Esophagus muscularis mucosa (tissue), 4 donors: ENCODE results near the gene DYNC2H1. TPM values are rescaled to one million over a fixed set of nuclear protein-coding genes. Genes with fewer than 3 reads are reported as not detected.
"Not testable (repeated sequence)": the region's sequence is repeated elsewhere in the genome, so short reads cannot be mapped to it uniquely, and the experiment has no call there.

Experiments
- DNase-seq: peaks from one replicate; pipeline ENCODE4 v3.0.0-alpha.2; 2017; ENCODE audit errors: extremely low spot score
- H3K27ac ChIP-seq, 4 donors: fragments of 200-600 bp; sonication (generic); replicated peaks in 1 of 4; 1 replicate in 3 of 4; 2 replicates in 1 of 4; pipeline ENCODE4 v1.5.1; 2016 to 2019; ENCODE audit warnings: mild to moderate bottlenecking in 1 of 4
- H3K27me3 ChIP-seq, 4 donors: fragments of 200-600 bp; sonication (generic); one replicate each; pipeline versions ENCODE4 v1.5.1 to v1.6.0; 2016 to 2019
- H3K36me3 ChIP-seq, 4 donors: fragments of 200-600 bp; sonication (generic); one replicate each; pipeline ENCODE4 v1.5.1; 2016 to 2019
- H3K4me1 ChIP-seq, 4 donors: fragments of 200-600 bp; sonication (generic); one replicate each; pipeline ENCODE4 v1.5.1; 2016 to 2019
- H3K4me3 ChIP-seq, 4 donors: fragments of 200-600 bp; sonication (generic); 1 replicate in 2 of 4; 2 replicates in 2 of 4; pipeline ENCODE4 v1.5.1; 2016 to 2019; ENCODE audit warnings: mild to moderate bottlenecking in 4 of 4, moderate library complexity in 1 of 4
- H3K9me3 ChIP-seq, 4 donors: fragments of 200-600 bp; sonication (generic); 1 replicate in 3 of 4; 2 replicates in 1 of 4; pipeline ENCODE4 v1.5.1; 2016 to 2019
- CTCF ChIP-seq, 3 experiments: fragments of 200-600 bp in 2 of 3; fragments of 450-650 bp in 1 of 3; sonication (generic) in 2 of 3; IDR thresholded peaks; one replicate each; pipeline ENCODE4 v1.5.1; 2017 to 2019; ENCODE audit warnings: antibody characterized with exemption in 3 of 3, mild to moderate bottlenecking in 2 of 3, moderate library complexity in 1 of 3
- EP300 ChIP-seq: sonication (generic); formaldehyde crosslinking; IDR thresholded peaks from one replicate; pipeline ENCODE4 v1.6.1; 2017; ENCODE audit warnings: antibody characterized with exemption
- POLR2A ChIP-seq: fragments of 450-650 bp; IDR thresholded peaks from one replicate; pipeline ENCODE4 v1.6.1; 2017; ENCODE audit warnings: antibody characterized with exemption, moderate library complexity, mild to moderate bottlenecking, low read depth
- POLR2AphosphoS5 ChIP-seq, 2 donors: sonication (generic); formaldehyde crosslinking; IDR thresholded peaks; one replicate each; pipeline ENCODE4 v1.6.1; 2017; ENCODE audit warnings: antibody characterized with exemption in 2 of 2
- WGBS: methylation state at CpG from one replicate; pipeline ENCODE4 v1.1.5; 2018; 5-methylcytosine and 5-hydroxymethylcytosine counted together
- intact Hi-C: fragments of 100-400 bp; cut with DNase I; formaldehyde crosslinking; loops from one replicate; pipeline ENCODE4 v1.15.1; 2023
- total RNA-seq, 4 donors: library from RNA; depleted of rRNA; stranded (reverse); fragments of >200 nt; gene quantifications; one replicate each; pipeline versions ENCODE4 v1.1.0 to v1.2.1, GENCODE V29; 2016

Gene DYNC2H1
- total RNA-seq, 4 donors from 2014 or later: 9.2 to 14.5 (median 12.5) TPM

GRCh38 chr11:103367650-103368049, 258.4 kb downstream of the DYNC2H1 start:
- Histone ChIP-seq H3K9me3 (peaks cover 0 to under 1% (median 0%) of the 10 kb centered on the region in 4 donors), H3K27ac (no peak overlapping the region), H3K4me1 (no peaks in the 10 kb centered on the region), H3K36me3 (peaks cover 0 to 17% (median 12%) of the 10 kb centered on the region in 4 donors), H3K27me3 (no peaks in the 10 kb centered on the region), H3K4me3 (no peak overlapping the region)
- DNase-seq: no peak
- 70% methylated on average over 3 of the region's 3 CpGs for WGBS
- intact Hi-C loops: no loop called here
- no peak for TF ChIP-seq POLR2AphosphoS5 (IDR thresholded peaks at IDR 0.05)
- TF ChIP-seq POLR2A: no peak
- no peak for TF ChIP-seq CTCF (IDR thresholded peaks at IDR 0.05)
- TF ChIP-seq EP300: no peak

GRCh38 chr11:103368145-103368544, 258.9 kb downstream of the DYNC2H1 start:
- no peak for DNase-seq
- Histone ChIP-seq H3K36me3 (peaks cover 0 to 17% (median 12%) of the 10 kb centered on the region in 4 donors), H3K27ac (no peak overlapping the region), H3K9me3 (peaks cover 0 to 3% (median 0%) of the 10 kb centered on the region in 4 donors), H3K27me3 (no peaks in the 10 kb centered on the region), H3K4me3 (no peak overlapping the region), H3K4me1 (no peaks in the 10 kb centered on the region)
- intact Hi-C loops: no loop called here
- WGBS: 76% methylated on average over 1 of the region's 1 CpG
- TF ChIP-seq EP300: no peak

- TF ChIP-seq POLR2A (no peak), EP300 (no peak), CTCF (IDR thresholded peaks at IDR 0.05) (no peak), POLR2AphosphoS5 (IDR thresholded peaks at IDR 0.05) (no peak)
- Histone ChIP-seq H3K4me3 (no peak overlapping the region), H3K27me3 (no peaks in the 10 kb centered on the region), H3K27ac (no peak overlapping the region), H3K36me3 (peaks cover 0 to 17% (median 12%) of the 10 kb centered on the region in 4 donors), H3K9me3 (peaks cover 0 to 14% (median 7%) of the 10 kb centered on the region in 4 donors), H3K4me1 (no peaks in the 10 kb centered on the region)
- 73% methylated on average over 1 of the region's 1 CpG for WGBS
- DNase-seq: no peak
- intact Hi-C loops: no loop called here
These were observed 260.9 kb downstream of the DYNC2H1 start for GRCh38 chr11:103370076-103370475.

- Histone ChIP-seq H3K27me3 (no peaks in the 10 kb centered on the region), H3K36me3 (peaks cover 0 to 14% (median 12%) of the 10 kb centered on the region in 4 donors), H3K4me1 (no peaks in the 10 kb centered on the region), H3K4me3 (no peak overlapping the region), H3K9me3 (peaks cover 0 to 16% (median 7%) of the 10 kb centered on the region in 4 donors), H3K27ac (no peak overlapping the region)
- DNase-seq: no peak
- intact Hi-C loops: no loop called here
- TF ChIP-seq POLR2AphosphoS5 (IDR thresholded peaks at IDR 0.05) (no peak), EP300 (no peak), POLR2A (no peak), CTCF (IDR thresholded peaks at IDR 0.05) (no peak)
- 94% methylated on average over 2 of the region's 2 CpGs for WGBS
These were observed 263.7 kb downstream of the DYNC2H1 start for GRCh38 chr11:103372906-103373305.

- H3K27ac ChIP-seq, intact Hi-C loops, DNase-seq, H3K4me3 ChIP-seq, H3K4me1 ChIP-seq, H3K27me3 ChIP-seq: not testable (repeated sequence)
- peaks cover 0 to 16% (median 7%) of the 10 kb centered on the region in 4 donors for H3K9me3 ChIP-seq
- peaks cover 0 to 11% (median 10%) of the 10 kb centered on the region in 4 donors for H3K36me3 ChIP-seq
- WGBS: 68% methylated on average over 3 of the region's 3 CpGs
These were observed 265.0 kb downstream of the DYNC2H1 start for GRCh38 chr11:103374227-103374626.

GRCh38 chr11:103378931-103379330, 269.7 kb downstream of the DYNC2H1 start:
- intact Hi-C loops: no loop called here
- WGBS: 95% methylated on average over 2 of the region's 2 CpGs
- H3K9me3 ChIP-seq: peaks cover 0 to 11% (median 5%) of the 10 kb centered on the region in 4 donors

More at GRCh38 chr11:103378931-103379330, 269.7 kb downstream of the DYNC2H1 start:
- Histone ChIP-seq H3K4me3 (no peak overlapping the region), H3K27me3 (no peaks in the 10 kb centered on the region), H3K36me3 (no peaks in the 10 kb centered on the region), H3K4me1 (no peaks in the 10 kb centered on the region), H3K27ac (no peak overlapping the region)
- no peak for TF ChIP-seq EP300
- no peak for DNase-seq
